C4-2B (cell line): ENCODE measurements around the gene ARMH2.
"Not testable (repeated sequence)": the region's sequence is repeated elsewhere in the genome, so short reads cannot be mapped to it uniquely, and the experiment has no call there.

Experiments used
- H3K27ac ChIP-seq: fragments of 450-650 bp; 2 replicates; pipeline ENCODE4 v1.5.1; 2017
- CTCF ChIP-seq: fragments of 450-650 bp; conservative IDR thresholded peaks from 2 replicates; pipeline ENCODE4 v1.5.1; 2017; ENCODE audit warnings: mild to moderate bottlenecking
- ZFX ChIP-seq: fragments of 450-650 bp; IDR thresholded peaks from 2 replicates; pipeline ENCODE4 v1.6.1; 2017

ARMH2 gene

GRCh38 chr6:24753545-24753944, 45.2 kb downstream of the ARMH2 start:
- TF ChIP-seq ZFX (no peak), CTCF (no peak)
- H3K27ac ChIP-seq = no peak overlapping the region

- H3K27ac ChIP-seq = no peak overlapping the region
- TF ChIP-seq CTCF (no peak), ZFX (no peak)
Observed at GRCh38 chr6:24752917-24753492, 45.7 kb downstream of the ARMH2 start.

DNA sequence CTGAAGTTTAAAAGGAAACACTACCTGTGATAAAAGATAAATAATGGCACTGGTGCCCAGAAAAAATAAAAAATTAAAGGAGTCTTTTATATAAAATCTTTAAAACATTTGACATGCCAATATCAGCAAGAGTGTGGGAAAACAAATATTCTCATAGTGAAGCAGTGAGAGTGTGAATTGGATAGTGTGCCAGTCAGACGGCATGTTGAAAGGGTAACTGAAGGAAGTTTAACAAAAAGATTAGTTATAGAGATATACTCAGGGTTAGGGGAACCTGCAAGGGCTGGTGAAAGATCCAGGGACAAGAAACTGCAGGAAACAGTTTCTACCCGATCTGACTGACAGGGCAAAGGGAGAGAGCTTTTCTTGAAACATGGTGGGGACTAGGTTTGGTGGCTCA, 46.2 kb downstream of the ARMH2 start:
- TF ChIP-seq ZFX (no peak), CTCF (no peak)

DNA sequence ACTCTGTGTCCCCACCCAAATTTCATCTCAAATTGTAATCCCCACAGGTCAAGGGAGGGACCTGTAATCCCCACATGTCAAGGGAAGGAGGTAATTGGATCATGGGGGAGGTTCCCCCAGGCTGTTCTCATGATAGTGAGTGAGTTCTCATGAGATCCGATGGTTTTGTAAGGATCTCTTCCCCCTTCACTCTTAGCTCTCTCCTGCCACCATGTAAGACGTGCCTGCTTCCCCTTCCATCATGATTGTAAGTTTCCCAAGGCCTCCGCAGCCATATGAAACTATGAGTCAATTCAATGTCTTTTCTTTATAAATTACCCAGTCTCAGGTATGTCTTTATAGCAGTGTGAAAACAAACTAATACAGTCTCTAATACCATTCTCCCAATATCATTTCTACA, 47.8 kb downstream of the ARMH2 start:
- H3K27ac ChIP-seq = not testable (repeated sequence)

More for the DNA sequence above, 46.2 kb downstream of the ARMH2 start:
- no peak overlapping the region for H3K27ac ChIP-seq

DNA sequence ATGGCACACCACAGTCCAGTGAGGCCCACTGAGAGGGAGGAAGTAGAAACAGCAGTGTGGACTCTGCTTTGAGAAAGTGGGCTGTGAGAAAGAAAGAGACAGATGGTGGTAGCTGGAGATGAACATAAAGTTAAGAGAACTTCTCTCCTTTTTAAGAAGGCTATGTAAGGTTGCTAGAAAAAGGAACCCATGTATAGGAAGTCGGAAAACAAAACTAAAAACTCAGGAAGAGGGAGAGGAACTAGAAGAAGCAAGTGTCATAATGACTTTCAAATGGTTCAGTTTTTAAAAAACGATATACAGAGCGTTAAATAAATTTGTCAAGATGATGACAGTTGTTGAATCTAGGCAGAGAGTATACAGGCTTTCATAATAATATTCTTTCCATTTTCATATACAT, 49.4 kb downstream of the ARMH2 start:
- no peak for TF ChIP-seq CTCF
- no peak for TF ChIP-seq ZFX
- no peak overlapping the region for H3K27ac ChIP-seq
